ENCODE results near the gene SEC16A. TPM values are rescaled to one million over a fixed set of nuclear protein-coding genes. Genes with fewer than 3 reads are reported as not detected.

The SEC16A gene
- total and polyA plus RNA-seq, 3 experiments from 2014 or later = 42.9 to 78.0 (median 75.5) TPM

DNA sequence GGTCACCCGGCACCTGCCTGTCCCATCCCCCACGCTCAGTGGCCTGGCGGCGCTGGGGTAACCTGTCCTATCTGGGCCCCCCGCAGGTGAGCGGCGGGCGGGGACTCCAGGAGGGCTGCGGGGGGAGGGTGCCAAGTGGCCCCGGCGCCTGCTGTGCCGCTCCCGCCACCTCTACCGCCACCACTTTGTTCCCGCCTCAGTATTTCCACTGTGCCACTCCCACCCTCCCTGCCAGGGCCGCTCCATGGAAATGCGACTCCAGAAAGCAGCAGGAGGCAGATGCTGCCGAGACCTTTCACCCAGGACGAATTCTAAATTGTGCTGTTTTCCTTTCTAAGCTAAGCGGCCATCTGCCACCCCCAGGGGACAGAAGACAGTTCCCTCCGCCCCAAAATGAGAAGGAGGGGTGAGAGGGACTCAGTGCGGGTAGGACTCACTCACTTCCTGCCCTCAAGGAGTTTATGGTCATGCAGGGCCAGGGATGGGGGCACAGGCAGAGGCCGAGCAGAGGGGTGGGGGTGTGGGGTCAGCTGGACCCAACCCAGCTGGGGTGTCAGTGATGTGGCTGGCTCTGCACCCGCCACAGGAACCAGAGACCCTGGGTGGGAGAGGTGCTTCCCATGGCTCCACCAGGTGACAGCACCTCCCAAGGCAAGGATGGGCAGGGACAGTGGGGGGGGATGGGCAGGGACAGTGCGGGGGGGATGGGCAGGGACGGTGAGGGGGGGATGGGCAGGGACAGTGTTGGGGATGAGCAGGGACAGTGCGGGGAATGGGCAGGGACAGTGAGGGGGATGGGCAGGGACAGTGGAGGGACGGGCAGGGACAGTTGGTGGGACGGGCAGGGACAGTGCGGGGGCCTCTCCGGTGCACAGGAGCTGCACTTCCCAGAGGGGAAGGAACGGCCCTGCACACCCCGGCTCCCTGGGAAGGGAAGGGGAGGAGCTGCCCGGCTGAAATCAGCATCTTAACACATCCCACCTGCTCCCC is 45.2 kb upstream of the SEC16A start:
- CTCF ChIA-PET = no interaction called here
- H3K36me3 ChIP-seq (ENCODE audit: insufficient read depth, low read length) = no peaks in the 10 kb centered on the region
- H3K9me3 Mint-ChIP-seq = no peaks in the 10 kb centered on the region
- no peak overlapping the region for H3K27ac ChIP-seq (ENCODE audit: low read depth, low read length)
- no peaks in the 10 kb centered on the region for H3K27me3 ChIP-seq (ENCODE audit: insufficient read depth, low read length, poor library complexity, severe bottlenecking)
- POLR2A ChIA-PET = no interaction called here
- peaks cover 14 to 26% (median 15%) of the 10 kb centered on the region in 3 donors for H3K4me1 Mint-ChIP-seq
- H3K4me3 Mint-ChIP-seq = no peak overlapping the region
- no peaks in the 10 kb centered on the region for H3K9me3 ChIP-seq (ENCODE audit: low read length)
- H3K27ac Mint-ChIP-seq = peak overlapping the region in 4 of 8 donors; percentile 10 to 84 (median 62)
- no peak for DNase-seq
- peaks cover 0 to 7% (median 0%) of the 10 kb centered on the region in 3 donors for H3K36me3 Mint-ChIP-seq
- H3K4me3 ChIP-seq (ENCODE audit: low read length) = no peak overlapping the region
- H3K27me3 Mint-ChIP-seq = no peaks in the 10 kb centered on the region
- peaks cover 47% of the 10 kb centered on the region for H3K4me1 ChIP-seq (ENCODE audit: insufficient read depth, low read length)

DNA sequence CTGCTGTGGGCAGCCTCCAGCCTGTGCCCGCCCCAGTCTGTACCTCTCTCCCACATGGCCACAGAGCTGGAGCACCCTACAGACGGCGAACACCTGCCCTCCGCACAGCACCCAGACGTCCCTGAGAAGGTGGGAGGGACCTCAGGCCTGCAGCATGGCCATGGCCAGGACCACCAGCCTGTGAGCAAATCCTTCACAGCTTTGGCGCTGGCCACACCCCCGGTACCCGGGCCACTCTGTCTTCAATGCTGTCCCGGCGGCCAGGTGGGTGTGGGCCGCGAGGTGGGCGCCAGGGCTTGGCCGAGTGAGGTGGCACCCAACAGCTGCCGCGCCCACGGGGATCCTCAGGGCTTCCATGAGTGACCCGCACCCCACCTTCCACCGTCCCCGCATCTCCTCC is 44.3 kb upstream of the SEC16A start:
- no peak for DNase-seq
- Mint-ChIP-seq H3K36me3 (peaks cover 0 to 10% (median 0%) of the 10 kb centered on the region in 3 donors), H3K27me3 (no peaks in the 10 kb centered on the region), H3K4me3 (no peak overlapping the region), H3K27ac (no peak overlapping the region), H3K9me3 (no peaks in the 10 kb centered on the region), H3K4me1 (peaks cover 9 to 18% (median 9%) of the 10 kb centered on the region in 3 donors)
- Histone ChIP-seq H3K4me1 (ENCODE audit: insufficient read depth, low read length) (peaks cover 39% of the 10 kb centered on the region), H3K9me3 (ENCODE audit: low read length) (no peaks in the 10 kb centered on the region), H3K4me3 (ENCODE audit: low read length) (no peak overlapping the region), H3K36me3 (ENCODE audit: insufficient read depth, low read length) (no peaks in the 10 kb centered on the region), H3K27me3 (ENCODE audit: insufficient read depth, low read length, poor library complexity, severe bottlenecking) (no peaks in the 10 kb centered on the region), H3K27ac (ENCODE audit: low read depth, low read length) (no peak overlapping the region)
- CTCF ChIA-PET = no interaction called here
- POLR2A ChIA-PET = interaction anchor here (0.5 to 0.6 kb wide), 2 partner anchors 14 to 28 kb away, joined by 3 to 4 read pairs; no protein-coding TSS in a partner anchor

DNA sequence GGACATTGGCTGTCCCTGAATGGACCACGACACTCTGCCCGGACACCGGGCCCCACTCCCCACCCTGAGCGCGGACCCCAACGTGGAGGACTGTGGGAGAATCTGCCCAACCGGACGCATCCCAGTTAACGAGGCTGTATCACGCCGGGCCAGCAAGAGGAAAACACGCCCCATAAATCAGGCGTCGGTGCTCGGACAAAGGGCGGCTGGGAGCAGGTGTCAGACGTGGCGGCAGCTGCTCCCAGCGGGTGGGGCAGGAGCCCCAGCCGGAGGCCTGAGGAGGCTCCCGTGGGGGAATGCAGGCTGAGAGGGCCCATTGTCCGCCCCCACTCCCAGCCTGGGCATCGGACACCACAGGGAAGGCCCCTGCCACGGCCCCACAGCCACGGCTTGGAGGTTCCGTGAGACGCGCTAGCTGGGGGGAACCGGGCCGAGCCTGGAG is 43.8 kb upstream of the SEC16A start:
- no peak overlapping the region for H3K4me3 ChIP-seq (ENCODE audit: low read length)
- Mint-ChIP-seq H3K9me3 (no peaks in the 10 kb centered on the region), H3K4me3 (no peak overlapping the region), H3K36me3 (peaks cover 0 to 12% (median 0%) of the 10 kb centered on the region in 3 donors), H3K27ac (peak overlapping the region in 1 of 8 donors; percentile 50), H3K4me1 (peaks cover 8 to 16% (median 8%) of the 10 kb centered on the region in 3 donors), H3K27me3 (no peaks in the 10 kb centered on the region)
- peaks cover 34% of the 10 kb centered on the region for H3K4me1 ChIP-seq (ENCODE audit: insufficient read depth, low read length)
- no peak overlapping the region for H3K27ac ChIP-seq (ENCODE audit: low read depth, low read length)
- no peak for DNase-seq
- CTCF ChIA-PET = no interaction called here
- H3K9me3 ChIP-seq (ENCODE audit: low read length) = no peaks in the 10 kb centered on the region
- H3K36me3 ChIP-seq (ENCODE audit: insufficient read depth, low read length) = no peaks in the 10 kb centered on the region
- no peaks in the 10 kb centered on the region for H3K27me3 ChIP-seq (ENCODE audit: insufficient read depth, low read length, poor library complexity, severe bottlenecking)
- POLR2A ChIA-PET = interaction anchor here (0.5 to 0.6 kb wide), 2 partner anchors 14 to 29 kb away, joined by 3 to 4 read pairs; no protein-coding TSS in a partner anchor

DNA sequence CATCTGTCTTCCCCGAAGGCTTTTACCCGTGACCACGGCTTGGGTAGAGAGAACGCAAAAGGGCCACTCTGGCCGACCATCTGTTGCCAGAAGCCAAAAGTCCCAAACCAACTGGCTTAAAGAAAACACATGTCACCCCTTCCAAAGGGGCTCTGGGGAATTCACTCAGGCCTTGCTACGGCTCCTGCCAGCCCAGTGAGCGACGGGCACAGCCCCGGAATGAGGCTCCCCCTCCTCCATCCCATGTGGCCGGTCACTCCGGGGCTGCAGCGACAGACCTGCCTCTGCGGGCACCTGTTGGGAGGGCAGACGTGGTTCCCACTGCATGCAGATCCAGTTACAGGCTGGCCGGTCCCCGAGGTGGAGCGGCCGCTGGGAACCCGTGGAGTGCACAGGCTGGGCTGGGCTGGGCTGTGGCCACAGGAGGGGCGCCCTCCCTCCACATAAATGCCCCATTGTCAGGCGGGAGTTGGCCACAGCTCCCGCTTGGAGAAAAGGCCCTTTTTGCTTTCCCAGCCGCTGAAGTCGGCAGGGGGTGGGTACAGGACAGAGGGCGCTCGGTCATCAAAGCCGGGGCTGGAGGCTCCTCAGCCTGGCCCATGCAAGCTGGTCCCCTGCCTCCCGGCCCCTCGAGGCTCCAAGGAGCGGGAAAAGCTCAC is 43.1 kb upstream of the SEC16A start:
- peak overlapping the region in 1 of 8 donors; percentile 27 for H3K27ac Mint-ChIP-seq
- H3K27me3 Mint-ChIP-seq = no peaks in the 10 kb centered on the region
- DNase-seq = no peak
- Histone ChIP-seq H3K4me3 (ENCODE audit: low read length) (no peak overlapping the region), H3K27me3 (ENCODE audit: insufficient read depth, low read length, poor library complexity, severe bottlenecking) (no peaks in the 10 kb centered on the region), H3K4me1 (ENCODE audit: insufficient read depth, low read length) (peaks cover 27% of the 10 kb centered on the region), H3K9me3 (ENCODE audit: low read length) (no peaks in the 10 kb centered on the region), H3K36me3 (ENCODE audit: insufficient read depth, low read length) (no peaks in the 10 kb centered on the region), H3K27ac (ENCODE audit: low read depth, low read length) (no peak overlapping the region)
- CTCF ChIA-PET = no interaction called here
- no peak overlapping the region for H3K4me3 Mint-ChIP-seq
- H3K4me1 Mint-ChIP-seq = peaks cover 5 to 13% (median 5%) of the 10 kb centered on the region in 3 donors
- POLR2A ChIA-PET = no interaction called here
- no peaks in the 10 kb centered on the region for H3K9me3 Mint-ChIP-seq
- peaks cover 0 to 14% (median 0%) of the 10 kb centered on the region in 3 donors for H3K36me3 Mint-ChIP-seq

DNA sequence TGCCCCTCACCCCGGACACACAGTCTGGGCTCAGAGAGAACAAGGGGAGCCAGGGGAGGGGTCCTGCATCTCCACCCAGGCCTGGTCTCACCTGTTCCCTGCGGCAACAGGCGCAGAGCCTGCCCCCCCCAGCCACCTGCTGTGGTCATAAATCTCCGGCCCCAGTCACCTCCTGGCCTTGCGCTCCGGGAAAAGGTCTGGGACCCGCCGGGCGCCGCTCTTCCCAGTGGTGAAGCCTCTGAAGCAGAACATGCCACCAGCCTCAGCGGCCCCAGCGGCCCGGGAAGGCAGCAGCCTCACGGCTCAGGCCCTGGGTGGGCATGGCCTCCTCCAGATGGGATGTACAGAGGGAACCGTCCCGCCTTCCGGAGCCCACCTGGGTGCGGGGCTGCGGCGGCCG is 42.4 kb upstream of the SEC16A start:
- peaks cover 19% of the 10 kb centered on the region for H3K4me1 ChIP-seq (ENCODE audit: insufficient read depth, low read length)
- no peaks in the 10 kb centered on the region for H3K27me3 ChIP-seq (ENCODE audit: insufficient read depth, low read length, poor library complexity, severe bottlenecking)
- Mint-ChIP-seq H3K36me3 (peaks cover 0 to 14% (median 0%) of the 10 kb centered on the region in 3 donors), H3K27me3 (no peaks in the 10 kb centered on the region), H3K9me3 (no peaks in the 10 kb centered on the region), H3K4me1 (peaks cover 3 to 10% (median 3%) of the 10 kb centered on the region in 3 donors), H3K27ac (no peak overlapping the region), H3K4me3 (no peak overlapping the region)
- H3K4me3 ChIP-seq (ENCODE audit: low read length) = no peak overlapping the region
- no peaks in the 10 kb centered on the region for H3K9me3 ChIP-seq (ENCODE audit: low read length)
- CTCF ChIA-PET = no interaction called here
- H3K27ac ChIP-seq (ENCODE audit: low read depth, low read length) = no peak overlapping the region
- POLR2A ChIA-PET = no interaction called here
- DNase-seq = no peak
- H3K36me3 ChIP-seq (ENCODE audit: insufficient read depth, low read length) = no peaks in the 10 kb centered on the region

DNA sequence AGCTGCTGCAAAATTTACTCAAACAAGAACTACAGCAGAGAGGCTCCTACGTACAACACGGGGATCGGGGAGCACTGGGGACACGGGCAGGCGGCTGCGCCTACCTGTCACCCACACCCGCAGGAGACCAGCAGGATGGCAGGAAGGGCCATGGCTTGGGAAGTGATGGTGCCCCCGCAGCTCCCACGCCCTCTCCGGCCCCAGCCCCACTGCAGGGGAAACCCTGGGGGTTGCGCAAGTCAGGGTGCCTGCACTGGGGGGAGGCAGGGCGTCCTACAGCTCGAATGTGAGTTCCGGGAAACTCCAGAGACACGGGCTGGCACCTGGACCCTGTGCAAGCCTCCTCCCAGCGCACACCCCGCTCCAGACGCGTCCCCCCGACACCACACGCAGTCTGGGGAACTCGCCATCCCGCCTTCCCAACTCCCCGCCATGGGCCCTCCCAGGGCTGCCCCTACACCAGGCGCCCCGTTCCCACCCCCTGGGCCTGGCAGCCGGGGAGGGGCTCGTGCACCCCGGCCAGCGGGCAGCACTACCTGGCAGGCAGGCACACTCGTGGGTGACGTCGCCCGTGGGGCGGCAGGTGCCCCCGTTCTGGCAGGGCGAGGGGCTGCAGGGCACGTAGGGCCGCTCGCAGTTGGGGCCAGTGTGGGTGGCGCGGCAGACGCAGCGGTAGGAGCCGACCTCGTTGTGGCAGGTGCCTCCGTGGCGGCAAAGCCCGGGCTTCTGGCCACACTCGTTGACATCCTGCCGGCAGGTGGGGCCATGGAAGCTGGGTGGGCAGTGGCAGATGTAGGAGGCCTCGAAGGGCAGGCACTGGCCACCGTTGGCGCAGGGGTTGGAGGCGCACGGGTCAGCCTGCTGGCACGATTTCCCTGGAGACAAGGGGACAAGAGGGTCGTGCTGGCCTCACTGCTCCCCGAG is 39.7 kb upstream of the SEC16A start:
- no peaks in the 10 kb centered on the region for H3K9me3 ChIP-seq (ENCODE audit: low read length)
- CTCF ChIA-PET = no interaction called here
- no peak overlapping the region for H3K27ac Mint-ChIP-seq

DNA sequence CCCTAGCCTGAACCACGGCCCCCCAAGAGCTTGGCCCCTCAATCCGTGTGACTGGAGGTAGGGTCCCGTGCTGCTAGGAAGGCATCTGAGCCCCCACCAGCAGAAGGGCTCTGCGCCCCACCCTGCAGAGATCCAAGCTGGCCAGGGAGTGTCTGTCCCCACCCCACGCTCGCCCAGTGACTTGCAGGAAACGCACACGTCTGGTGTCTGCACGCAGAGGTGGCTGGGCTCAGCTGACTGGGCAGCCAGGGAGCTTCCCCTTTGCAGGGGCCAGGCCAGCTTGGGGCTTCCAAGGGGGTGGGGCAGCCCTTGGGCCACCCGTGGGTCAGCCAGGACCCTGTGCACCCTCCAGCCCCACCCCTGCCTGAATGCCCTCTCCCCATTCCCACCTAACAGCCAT is 38.7 kb upstream of the SEC16A start:
- H3K27me3 Mint-ChIP-seq = no peaks in the 10 kb centered on the region
- Histone ChIP-seq H3K27me3 (ENCODE audit: insufficient read depth, low read length, poor library complexity, severe bottlenecking) (no peaks in the 10 kb centered on the region), H3K9me3 (ENCODE audit: low read length) (no peaks in the 10 kb centered on the region), H3K4me1 (ENCODE audit: insufficient read depth, low read length) (no peaks in the 10 kb centered on the region), H3K27ac (ENCODE audit: low read depth, low read length) (no peak overlapping the region), H3K4me3 (ENCODE audit: low read length) (no peak overlapping the region), H3K36me3 (ENCODE audit: insufficient read depth, low read length) (peaks cover 8% of the 10 kb centered on the region)
- no peaks in the 10 kb centered on the region for H3K4me1 Mint-ChIP-seq
- DNase-seq = no peak
- no peak overlapping the region for H3K4me3 Mint-ChIP-seq
- ChIA-PET CTCF (no interaction called here), POLR2A (interaction anchor here (0.9 kb wide), 1 partner anchor 17 kb away, joined by 3 read pairs; no protein-coding TSS in a partner anchor)
- H3K27ac Mint-ChIP-seq = peak overlapping the region in 1 of 8 donors; percentile 15
- no peaks in the 10 kb centered on the region for H3K9me3 Mint-ChIP-seq
- H3K36me3 Mint-ChIP-seq = peaks cover 0 to 34% (median 0%) of the 10 kb centered on the region in 3 donors

More for the DNA sequence above, 39.7 kb upstream of the SEC16A start:
- Histone ChIP-seq H3K4me3 (ENCODE audit: low read length) (no peak overlapping the region), H3K27ac (ENCODE audit: low read depth, low read length) (no peak overlapping the region), H3K4me1 (ENCODE audit: insufficient read depth, low read length) (no peaks in the 10 kb centered on the region), H3K36me3 (ENCODE audit: insufficient read depth, low read length) (peaks cover 8% of the 10 kb centered on the region), H3K27me3 (ENCODE audit: insufficient read depth, low read length, poor library complexity, severe bottlenecking) (no peaks in the 10 kb centered on the region)
- POLR2A ChIA-PET = no interaction called here
- H3K4me3 Mint-ChIP-seq = no peak overlapping the region
- no peak for DNase-seq
- H3K9me3 Mint-ChIP-seq = no peaks in the 10 kb centered on the region
- no peaks in the 10 kb centered on the region for H3K27me3 Mint-ChIP-seq
- H3K36me3 Mint-ChIP-seq = peaks cover 0 to 29% (median 0%) of the 10 kb centered on the region in 3 donors
- no peaks in the 10 kb centered on the region for H3K4me1 Mint-ChIP-seq

Measured in CD8-positive, alpha-beta memory T cell (primary cell).